Esophagus squamous epithelium (tissue), 5 donors: ENCODE measurements around the gene ACIN1. TPM values are rescaled to one million over a fixed set of nuclear protein-coding genes. Genes with fewer than 3 reads are reported as not detected.
A peak's percentile ranks its signal among the peaks of the same experiment; 100 is the strongest.

Source experiments
- DNase-seq: peaks from one replicate; lab custom pipeline; 2025; lab: John Stamatoyannopoulos, UW
- H3K27ac ChIP-seq, 4 donors: fragments of 200-600 bp; sonication (generic); one replicate each; pipeline ENCODE4 v1.5.1; 2016 to 2019; ENCODE audit warnings: mild to moderate bottlenecking in 1 of 4
- H3K27me3 ChIP-seq, 4 donors: fragments of 200-600 bp; sonication (generic); 1 replicate in 3 of 4; 2 replicates in 1 of 4; pipeline versions ENCODE4 v1.5.1 to v1.6.0; 2017 to 2021; ENCODE audit warnings: antibody characterized with exemption in 1 of 4
- H3K36me3 ChIP-seq, 3 donors: fragments of 200-600 bp; sonication (generic); one replicate each; pipeline ENCODE4 v1.5.1; 2016 to 2019
- H3K4me1 ChIP-seq, 3 donors: fragments of 200-600 bp; sonication (generic); one replicate each; pipeline ENCODE4 v1.5.1; 2017 to 2019
- H3K4me3 ChIP-seq, 4 donors: fragments of 200-600 bp; sonication (generic); 1 replicate in 3 of 4; 2 replicates in 1 of 4; pipeline ENCODE4 v1.5.1; 2016 to 2019; ENCODE audit warnings: mild to moderate bottlenecking in 2 of 4, moderate library complexity in 1 of 4
- H3K9me3 ChIP-seq, 3 donors: fragments of 200-600 bp; sonication (generic); one replicate each; pipeline ENCODE4 v1.5.1; 2016 to 2019
- POLR2A ChIP-seq, 4 donors: fragments of 450-650 bp; IDR thresholded peaks; one replicate each; pipeline ENCODE4 v1.6.1; 2017; ENCODE audit warnings: antibody characterized with exemption in 4 of 4, mild to moderate bottlenecking in 4 of 4, moderate library complexity in 3 of 4
- WGBS, 2 donors: methylation state at CpG; one replicate each; pipeline ENCODE4 v1.1.5; 2018; 5-methylcytosine and 5-hydroxymethylcytosine counted together
- intact Hi-C: fragments of 100-400 bp; cut with DNase I; formaldehyde crosslinking; loops from one replicate; pipeline ENCODE4 v1.15.0; 2022
- total RNA-seq, 4 donors: library from RNA; depleted of rRNA; stranded (reverse); fragments of >200 nt; gene quantifications; one replicate each; pipeline ENCODE4 v1.1.0, GENCODE V29; 2016
- TF ChIP-seq, protein P1 (sequence below), 6 experiments: fragments of 450-650 bp in 4 of 6; fragments of 200-600 bp in 2 of 6; sonication (generic) in 2 of 6; IDR thresholded peaks; one replicate each; pipeline ENCODE4 v1.5.1; 2016 to 2019; ENCODE audit warnings: antibody characterized with exemption in 6 of 6, mild to moderate bottlenecking in 4 of 6, moderate library complexity in 4 of 6
- donor health status: DM: yes; HTN: yes; CAD: no.

The ACIN1 gene
- total RNA-seq, 4 donors from 2014 or later, result 51.4 to 107 (median 83.0) TPM

DNA sequence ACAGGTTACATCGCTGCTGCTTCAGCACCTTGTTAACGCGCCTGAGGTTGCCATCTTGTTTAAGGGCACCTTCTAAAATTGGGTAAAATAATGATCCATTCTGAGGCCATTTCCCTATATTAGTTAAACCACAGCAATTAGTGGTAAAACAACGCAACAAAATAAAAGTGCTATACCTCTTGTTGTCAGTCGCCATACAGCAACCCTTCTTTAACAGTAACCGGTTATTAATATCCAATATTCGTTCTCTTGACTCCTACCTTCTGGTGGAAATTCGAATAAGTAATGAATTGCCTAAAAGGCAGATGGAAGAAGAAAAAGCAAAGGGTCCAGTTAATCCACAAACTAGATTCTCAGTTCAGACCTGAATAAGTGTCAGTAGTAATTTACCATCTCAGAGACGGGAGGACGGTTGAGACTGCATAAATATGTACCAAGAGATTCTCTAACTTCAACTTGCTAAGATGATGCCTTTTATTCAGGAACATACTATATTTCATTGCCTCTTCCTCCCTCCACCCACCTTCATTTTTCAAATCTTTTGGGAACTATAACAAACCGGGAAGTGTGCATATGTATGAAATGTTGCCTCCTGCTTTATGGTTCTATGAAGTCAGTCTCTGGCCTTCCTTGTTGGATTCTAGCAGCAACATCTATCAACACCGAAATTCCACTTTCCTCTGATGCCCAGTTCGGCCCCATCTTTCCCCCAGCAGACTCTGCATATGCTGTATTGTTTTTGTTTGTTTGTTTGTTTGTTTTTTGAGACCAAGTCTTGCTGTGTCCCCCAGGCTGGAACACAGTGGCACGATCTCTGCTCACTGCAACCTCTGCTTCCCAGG, 59.4 kb downstream of the ACIN1 start:
- Histone ChIP-seq H3K36me3 (peaks cover 13 to 29% (median 19%) of the 10 kb centered on the region in 3 donors), H3K4me1 (peaks cover 9 to 23% (median 10%) of the 10 kb centered on the region in 3 donors), H3K27me3 (no peaks in the 10 kb centered on the region), H3K27ac (peak overlapping the region; percentile 93 to 98 (median 96)), H3K4me3 (peak overlapping the region; percentile 69 to 97 (median 89)), H3K9me3 (no peaks in the 10 kb centered on the region)
- DNase-seq, result no peak
- TF ChIP-seq, protein P1, sequence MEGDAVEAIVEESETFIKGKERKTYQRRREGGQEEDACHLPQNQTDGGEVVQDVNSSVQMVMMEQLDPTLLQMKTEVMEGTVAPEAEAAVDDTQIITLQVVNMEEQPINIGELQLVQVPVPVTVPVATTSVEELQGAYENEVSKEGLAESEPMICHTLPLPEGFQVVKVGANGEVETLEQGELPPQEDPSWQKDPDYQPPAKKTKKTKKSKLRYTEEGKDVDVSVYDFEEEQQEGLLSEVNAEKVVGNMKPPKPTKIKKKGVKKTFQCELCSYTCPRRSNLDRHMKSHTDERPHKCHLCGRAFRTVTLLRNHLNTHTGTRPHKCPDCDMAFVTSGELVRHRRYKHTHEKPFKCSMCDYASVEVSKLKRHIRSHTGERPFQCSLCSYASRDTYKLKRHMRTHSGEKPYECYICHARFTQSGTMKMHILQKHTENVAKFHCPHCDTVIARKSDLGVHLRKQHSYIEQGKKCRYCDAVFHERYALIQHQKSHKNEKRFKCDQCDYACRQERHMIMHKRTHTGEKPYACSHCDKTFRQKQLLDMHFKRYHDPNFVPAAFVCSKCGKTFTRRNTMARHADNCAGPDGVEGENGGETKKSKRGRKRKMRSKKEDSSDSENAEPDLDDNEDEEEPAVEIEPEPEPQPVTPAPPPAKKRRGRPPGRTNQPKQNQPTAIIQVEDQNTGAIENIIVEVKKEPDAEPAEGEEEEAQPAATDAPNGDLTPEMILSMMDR (IDR thresholded peaks at IDR 0.05), result no peak
- TF ChIP-seq POLR2A (IDR thresholded peaks at IDR 0.05), result no peak
- 67 to 70% methylated on average over 14 of the region's 14 CpGs for WGBS, 2 donors
- intact Hi-C loops, result no loop called here

DNA sequence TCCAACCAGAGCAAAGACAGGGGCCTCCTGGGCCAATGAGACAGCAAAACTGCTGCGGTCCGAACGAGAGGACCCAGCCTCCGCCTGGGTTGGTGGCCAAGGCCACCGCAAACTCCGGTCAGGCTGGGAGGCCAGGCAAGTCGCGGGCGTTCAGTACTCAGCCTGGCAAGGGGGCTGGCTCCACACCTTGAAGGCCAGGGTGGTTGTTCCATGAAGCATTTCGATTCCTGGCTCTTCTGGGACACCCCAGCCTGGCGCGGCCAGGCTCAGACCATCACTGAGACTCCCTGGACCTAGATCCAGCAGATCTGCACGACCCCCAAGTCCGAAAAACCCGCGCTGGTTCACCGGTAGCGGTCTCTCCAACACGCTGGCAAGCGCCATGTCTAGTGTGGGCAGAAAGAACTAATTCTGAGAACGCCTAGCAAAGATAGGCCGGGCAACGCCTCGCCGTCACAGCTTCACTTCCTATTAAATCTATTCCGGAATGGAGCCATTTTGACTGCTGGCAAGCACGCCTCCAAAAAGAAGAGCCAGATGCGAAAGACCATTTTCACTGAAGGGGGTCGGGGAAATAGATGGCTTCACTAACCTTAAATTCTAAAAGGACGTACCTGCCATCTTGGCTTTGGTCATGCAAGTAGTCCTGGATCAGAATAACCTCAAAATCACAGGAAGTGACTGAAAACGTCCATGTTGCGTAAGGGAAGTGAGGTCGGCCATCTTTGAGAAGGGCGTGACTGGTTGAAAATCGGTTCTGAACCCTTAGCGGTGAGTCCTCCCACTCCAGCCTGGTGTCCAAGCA, 60.2 kb downstream of the ACIN1 start, which contains the start of gene PSMB5:
Gene PSMB5, minus strand, starts transcription at position 403 of the 805 bp plus-strand sequence. Its CDS starts 19 bp downstream, at position 384.
- intact Hi-C loops, result no loop called here
- peak within 1 kb of the TSS; percentile 93 to 98 (median 96) for H3K27ac ChIP-seq
- 0 to 1% methylated on average over 29 of the region's 36 CpGs for WGBS, 2 donors
- H3K27me3 ChIP-seq, result no peaks in the 10 kb centered on the region
- H3K36me3 ChIP-seq, result peaks cover 13 to 37% (median 21%) of the 10 kb centered on the region in 3 donors
- DNase-seq, result no peak
- H3K4me1 ChIP-seq, result peaks cover 9 to 23% (median 10%) of the 10 kb centered on the region in 3 donors
- H3K4me3 ChIP-seq, result peak within 1 kb of the TSS; percentile 69 to 97 (median 89)
- H3K9me3 ChIP-seq, result no peaks in the 10 kb centered on the region
- TF ChIP-seq POLR2A (IDR thresholded peaks at IDR 0.05), result peak in 1 of 4 donors; percentile 52
- TF ChIP-seq, protein P1 (IDR thresholded peaks at IDR 0.05), result peak in 1 of 6 experiments; percentile 28

DNA sequence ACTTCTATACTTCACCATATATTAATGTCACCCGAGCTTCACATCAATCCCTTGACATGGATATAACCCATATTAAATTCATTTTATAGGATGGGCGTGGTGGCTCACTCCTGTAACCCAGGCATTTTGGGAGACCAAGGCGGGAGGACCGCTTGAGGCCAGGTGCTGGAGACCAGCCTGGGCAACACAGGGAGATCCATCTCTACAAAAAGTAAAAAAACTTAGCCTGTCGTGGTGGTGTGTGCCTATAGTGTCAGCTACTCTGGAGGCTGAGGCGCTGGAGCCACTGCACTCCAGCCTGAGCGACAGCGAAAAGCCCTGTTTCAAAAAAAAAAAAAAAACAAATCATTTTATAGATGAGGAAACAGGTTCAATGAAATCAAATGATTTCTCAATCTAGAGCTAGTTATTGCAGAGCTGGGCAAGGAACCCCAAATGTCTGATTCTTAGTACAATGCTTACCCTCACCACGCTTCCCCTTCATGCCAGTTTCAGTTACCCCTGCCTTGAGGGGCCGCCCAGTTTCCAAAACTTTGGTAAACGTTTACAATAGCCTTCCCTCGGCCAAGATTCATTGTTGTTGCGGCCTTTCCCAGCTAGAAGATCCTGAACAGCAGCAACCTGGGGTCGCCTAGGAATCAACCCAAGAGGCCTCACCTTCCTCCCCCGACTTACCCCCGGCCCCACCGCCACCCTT, 61.0 kb downstream of the ACIN1 start:
- no peak for TF ChIP-seq POLR2A (IDR thresholded peaks at IDR 0.05)
- TF ChIP-seq, protein P1 (IDR thresholded peaks at IDR 0.05), result no peak
- intact Hi-C loops, result no loop called here
- WGBS, 2 donors, result 45 to 48% methylated on average over 10 to 13 of the region's 17 CpGs

DNA sequence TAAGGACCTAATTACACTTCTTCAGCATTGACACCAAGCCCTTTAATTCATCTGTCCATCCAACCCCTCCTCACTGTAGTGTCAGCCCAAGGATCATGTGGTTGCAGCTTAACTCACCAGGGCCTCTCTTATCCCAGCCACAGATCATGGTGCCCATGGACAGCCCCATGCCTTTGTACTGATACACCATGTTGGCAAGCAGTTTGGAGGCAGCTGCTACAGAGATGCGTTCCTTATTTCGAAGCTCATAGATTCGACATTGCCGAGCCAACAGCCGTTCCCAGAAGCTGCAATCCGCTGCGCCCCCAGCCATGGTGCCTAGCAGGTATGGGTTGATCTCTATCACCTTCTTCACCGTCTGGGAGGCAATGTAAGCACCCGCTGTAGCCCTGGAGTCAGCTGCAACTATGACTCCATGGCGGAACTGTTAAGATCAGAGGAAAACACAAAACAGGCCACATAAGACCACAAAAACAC, 61.6 kb downstream of the ACIN1 start:
- H3K4me3 ChIP-seq, result peak overlapping the region in 3 of 4 donors; percentile 69 to 97 (median 87)
- no peak for DNase-seq
- 91 to 95% methylated on average over 9 to 10 of the region's 10 CpGs for WGBS, 2 donors
- no peak overlapping the region for H3K27ac ChIP-seq
- peaks cover 9 to 35% (median 10%) of the 10 kb centered on the region in 3 donors for H3K4me1 ChIP-seq
- intact Hi-C loops, result no loop called here
- no peaks in the 10 kb centered on the region for H3K27me3 ChIP-seq
- no peak for TF ChIP-seq POLR2A (IDR thresholded peaks at IDR 0.05)
- TF ChIP-seq, protein P1 (IDR thresholded peaks at IDR 0.05), result no peak
- no peaks in the 10 kb centered on the region for H3K9me3 ChIP-seq
- peaks cover 13 to 51% (median 21%) of the 10 kb centered on the region in 3 donors for H3K36me3 ChIP-seq

More for the DNA sequence above, 61.0 kb downstream of the ACIN1 start:
- H3K4me3 ChIP-seq, result peak overlapping the region; percentile 69 to 97 (median 89)
- peak overlapping the region; percentile 93 to 98 (median 96) for H3K27ac ChIP-seq
- no peaks in the 10 kb centered on the region for H3K9me3 ChIP-seq
- H3K36me3 ChIP-seq, result peaks cover 13 to 45% (median 21%) of the 10 kb centered on the region in 3 donors
- H3K4me1 ChIP-seq, result peaks cover 9 to 29% (median 10%) of the 10 kb centered on the region in 3 donors
- no peaks in the 10 kb centered on the region for H3K27me3 ChIP-seq
- DNase-seq, result no peak
